Adrenal gland (tissue), 12 donors: ENCODE measurements around the gene TLR5. TPM values are rescaled to one million over a fixed set of nuclear protein-coding genes. Genes with fewer than 3 reads are reported as not detected.

ENCODE experiments used
- DNase-seq, 7 donors: peaks; one replicate each; pipeline ENCODE4 v3.0.0-alpha.2; 2019 to 2020
- H3K27ac ChIP-seq, 5 donors: fragments of 200-600 bp; sonication (generic) in 4 of 5; 1 replicate in 3 of 5; 2 replicates in 2 of 5; pipeline versions ENCODE4 v1.5.1 to v1.8.0; 2016 to 2020; ENCODE audit warnings: mild to moderate bottlenecking in 1 of 5
- H3K27me3 ChIP-seq: fragments of 200-600 bp; 2 replicates; pipeline ENCODE4 v1.8.0; 2021
- H3K36me3 ChIP-seq, 2 donors: fragments of 200-600 bp; replicated peaks in 1 of 2; 1 replicate in 1 of 2; 2 replicates in 1 of 2; pipeline versions ENCODE4 v1.5.1 to v1.8.0; 2018 to 2022
- H3K4me1 ChIP-seq, 2 donors: fragments of 200-600 bp; replicated peaks in 1 of 2; 1 replicate in 1 of 2; 2 replicates in 1 of 2; pipeline versions ENCODE4 v1.5.1 to v1.8.0; 2018 to 2021
- H3K4me3 ChIP-seq, 4 donors: fragments of 200-600 bp; sonication (generic) in 3 of 4; one replicate each; pipeline ENCODE4 v1.5.1; 2016 to 2018
- H3K9me3 ChIP-seq, 3 donors: fragments of 200-600 bp; sonication (generic) in 1 of 3; replicated peaks in 1 of 3; 1 replicate in 2 of 3; 2 replicates in 1 of 3; pipeline versions ENCODE4 v1.5.1 to v1.8.0; 2016 to 2021
- CTCF ChIP-seq, 6 experiments: fragments of 450-650 bp in 4 of 6; fragments of 200-600 bp in 2 of 6; sonication (generic) in 1 of 6; IDR thresholded peaks; 1 replicate in 5 of 6; 2 replicates in 1 of 6; pipeline versions ENCODE4 v1.5.1 to v1.8.0; 2016 to 2021; ENCODE audit warnings: antibody characterized with exemption in 6 of 6, mild to moderate bottlenecking in 2 of 6, moderate library complexity in 1 of 6
- POLR2A ChIP-seq, 2 donors: fragments of 450-650 bp; IDR thresholded peaks; one replicate each; pipeline ENCODE4 v1.6.1; 2017; ENCODE audit warnings: antibody characterized with exemption in 2 of 2, mild to moderate bottlenecking in 2 of 2, moderate library complexity in 1 of 2
- WGBS, 4 donors: extraction: QIAGEN DNeasy Blood & Tissue Kit in 2 of 4; methylation state at CpG; one replicate each; pipeline versions ENCODE4 v1.1.5 to v1.1.7; 2013 to 2017; 5-methylcytosine and 5-hydroxymethylcytosine counted together
- intact Hi-C, 2 donors: fragments of 100-400 bp; cut with DNase I; formaldehyde crosslinking; loops; one replicate each; pipeline versions ENCODE4 v1.14.1 to v1.15.0; 2022 to 2023
- polyA plus RNA-seq, 3 donors: library from polyadenylated mRNA; stranded (reverse); fragments of 200-250 nt in 2 of 3; fragments of 350-450 nt in 1 of 3; fragmentation: Illumina TruSeq in 1 of 3; extraction: RNeasy Lipid Tissue Mini Kit (QIAGEN cat#74804) in 1 of 3; gene quantifications; one replicate each; pipeline ENCODE4 v1.2.3, GENCODE V29; 2013 to 2014
- total RNA-seq, 9 donors: library from RNA; depleted of rRNA in 4 of 9; stranded (reverse); fragments of >200 nt in 4 of 9; fragments of 120-200 nt in 1 of 9; fragmentation: NEBNext Ultra II Directional in 1 of 9; extraction: Animal tissue kit (Norgen Biotek cat#: 25700) in 1 of 9; gene quantifications; one replicate each; pipeline versions ENCODE4 v1.1.0 to v1.2.4, GENCODE V29; 2013 to 2023
- donor health status: healthy with polysubstance abuse.
- donor health status: Bipolar disorder and iron deficiency.
- donor health status: DM: yes; HTN: yes; CAD: no.
- donor health status: DM: no; HTN: no; CAD: no.
- donor health status: DM: no; HTN: no; CAD: no.
- donor health status: DM: yes; HTN: yes; CAD: no.

The TLR5 gene
- total and polyA plus RNA-seq, 12 donors = 0.33 to 11.5 (median 4.7) TPM

- H3K4me1 ChIP-seq = no peaks in the 10 kb centered on the region
- H3K27ac ChIP-seq = no peak overlapping the region
- intact Hi-C loops = no loop called here
- H3K4me3 ChIP-seq = no peak overlapping the region
- TF ChIP-seq POLR2A (IDR thresholded peaks at IDR 0.05) (no peak), CTCF (IDR thresholded peaks at IDR 0.05) (no peak)
- WGBS, 4 donors = 57 to 73% (median 70%) methylated on average over 10 of the region's 10 CpGs
- no peak for DNase-seq
- H3K9me3 ChIP-seq = no peaks in the 10 kb centered on the region
- H3K36me3 ChIP-seq = no peaks in the 10 kb centered on the region
- no peaks in the 10 kb centered on the region for H3K27me3 ChIP-seq
These were observed 40.1 kb downstream of the TLR5 start for GRCh38 chr1:223102797-223103533.

- intact Hi-C loops = no loop called here
- H3K4me1 ChIP-seq = no peaks in the 10 kb centered on the region
- no peaks in the 10 kb centered on the region for H3K9me3 ChIP-seq
- H3K27ac ChIP-seq = no peak overlapping the region
- no peak for TF ChIP-seq CTCF (IDR thresholded peaks at IDR 0.05)
- no peak for TF ChIP-seq POLR2A (IDR thresholded peaks at IDR 0.05)
- no peak overlapping the region for H3K4me3 ChIP-seq
- no peaks in the 10 kb centered on the region for H3K27me3 ChIP-seq
- no peaks in the 10 kb centered on the region for H3K36me3 ChIP-seq
- DNase-seq = no peak
- 58 to 64% (median 59%) methylated on average over 1 of the region's 1 CpG; no CpG with 5 or more reads in 1 of the 4 donors for WGBS, 4 donors
These were observed 45.3 kb downstream of the TLR5 start for GRCh38 chr1:223097713-223098112.

- Histone ChIP-seq H3K9me3 (no peaks in the 10 kb centered on the region), H3K4me3 (no peak overlapping the region), H3K36me3 (no peaks in the 10 kb centered on the region), H3K27me3 (no peaks in the 10 kb centered on the region), H3K27ac (no peak overlapping the region), H3K4me1 (no peaks in the 10 kb centered on the region)
- TF ChIP-seq CTCF (IDR thresholded peaks at IDR 0.05) = no peak
- intact Hi-C loops = no loop called here
- DNase-seq = no peak
- 80 to 91% (median 86%) methylated on average over 4 of the region's 4 CpGs for WGBS, 4 donors
These were observed 47.2 kb downstream of the TLR5 start for GRCh38 chr1:223095870-223096269.

GRCh38 chr1:223091896-223092295 lies 51.2 kb downstream of the TLR5 start:
- no peak for DNase-seq
- WGBS, 4 donors = 64 to 79% (median 67%) methylated on average over 6 of the region's 6 CpGs
- H3K27me3 ChIP-seq = no peaks in the 10 kb centered on the region
- no peaks in the 10 kb centered on the region for H3K9me3 ChIP-seq
- H3K27ac ChIP-seq = no peak overlapping the region
- no peaks in the 10 kb centered on the region for H3K4me1 ChIP-seq
- no peaks in the 10 kb centered on the region for H3K36me3 ChIP-seq
- H3K4me3 ChIP-seq = no peak overlapping the region
- intact Hi-C loops = loop anchor here in 1 of 2 donors (2.0 to 5.0 kb wide), 2 partner anchors 35 to 353 kb away; no protein-coding TSS in a partner anchor
- no peak for TF ChIP-seq POLR2A (IDR thresholded peaks at IDR 0.05)

GRCh38 chr1:223089250-223089649 lies 53.8 kb downstream of the TLR5 start:
- no peaks in the 10 kb centered on the region for H3K9me3 ChIP-seq
- H3K27ac ChIP-seq = no peak overlapping the region
- H3K27me3 ChIP-seq = no peaks in the 10 kb centered on the region
- no peaks in the 10 kb centered on the region for H3K4me1 ChIP-seq
- no peak for TF ChIP-seq POLR2A (IDR thresholded peaks at IDR 0.05)
- no peak for TF ChIP-seq CTCF (IDR thresholded peaks at IDR 0.05)
- no peak overlapping the region for H3K4me3 ChIP-seq
- intact Hi-C loops = no loop called here
- WGBS, 4 donors = 60 to 78% (median 75%) methylated on average over 6 to 11 of the region's 11 CpGs
- no peak for DNase-seq
- H3K36me3 ChIP-seq = no peaks in the 10 kb centered on the region
